Prostate gland (tissue), 2 donors: ENCODE measurements around the gene PWWP2B.

Experiments used
- POLR2A ChIP-seq: fragments of 450-650 bp; IDR thresholded peaks from one replicate; pipeline ENCODE4 v1.6.1; 2016; ENCODE audit warnings: antibody characterized with exemption, mild to moderate bottlenecking
- TF ChIP-seq, protein P1 (sequence below), 4 experiments: fragments of 200-600 bp in 2 of 4; fragments of 450-650 bp in 2 of 4; sonication (generic) in 2 of 4; IDR thresholded peaks; 1 replicate in 3 of 4; 2 replicates in 1 of 4; pipeline ENCODE4 v1.5.1; 2016 to 2019; ENCODE audit warnings: antibody characterized with exemption in 4 of 4, mild to moderate bottlenecking in 2 of 4, moderate library complexity in 2 of 4

DNA sequence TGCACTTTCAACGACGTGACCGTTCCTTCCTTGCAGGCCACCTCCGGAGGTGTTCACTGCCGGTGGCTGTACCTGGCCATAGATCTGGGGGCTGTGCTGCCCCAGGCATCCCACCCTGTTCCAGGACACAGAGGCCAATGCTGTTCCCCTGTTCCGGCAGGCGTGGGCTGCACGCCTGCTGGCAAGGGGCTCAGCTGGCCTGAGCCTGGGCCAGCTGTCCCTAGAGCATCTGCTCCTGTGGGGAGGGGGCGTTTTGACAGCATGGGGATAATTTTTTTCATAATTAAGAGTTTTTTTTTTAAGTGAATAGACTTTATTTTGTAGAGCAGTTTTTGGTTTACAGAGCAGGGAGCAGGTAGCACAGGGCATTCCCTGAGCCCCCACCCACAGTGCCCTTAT, 28.8 kb downstream of the PWWP2B start:
- no peak for TF ChIP-seq POLR2A
- TF ChIP-seq, protein P1, sequence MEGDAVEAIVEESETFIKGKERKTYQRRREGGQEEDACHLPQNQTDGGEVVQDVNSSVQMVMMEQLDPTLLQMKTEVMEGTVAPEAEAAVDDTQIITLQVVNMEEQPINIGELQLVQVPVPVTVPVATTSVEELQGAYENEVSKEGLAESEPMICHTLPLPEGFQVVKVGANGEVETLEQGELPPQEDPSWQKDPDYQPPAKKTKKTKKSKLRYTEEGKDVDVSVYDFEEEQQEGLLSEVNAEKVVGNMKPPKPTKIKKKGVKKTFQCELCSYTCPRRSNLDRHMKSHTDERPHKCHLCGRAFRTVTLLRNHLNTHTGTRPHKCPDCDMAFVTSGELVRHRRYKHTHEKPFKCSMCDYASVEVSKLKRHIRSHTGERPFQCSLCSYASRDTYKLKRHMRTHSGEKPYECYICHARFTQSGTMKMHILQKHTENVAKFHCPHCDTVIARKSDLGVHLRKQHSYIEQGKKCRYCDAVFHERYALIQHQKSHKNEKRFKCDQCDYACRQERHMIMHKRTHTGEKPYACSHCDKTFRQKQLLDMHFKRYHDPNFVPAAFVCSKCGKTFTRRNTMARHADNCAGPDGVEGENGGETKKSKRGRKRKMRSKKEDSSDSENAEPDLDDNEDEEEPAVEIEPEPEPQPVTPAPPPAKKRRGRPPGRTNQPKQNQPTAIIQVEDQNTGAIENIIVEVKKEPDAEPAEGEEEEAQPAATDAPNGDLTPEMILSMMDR (IDR thresholded peaks at IDR 0.05), result no peak
